Measurements from ENCODE around the gene ZFP57. TPM values are rescaled to one million over a fixed set of nuclear protein-coding genes. Genes with fewer than 3 reads are reported as not detected.

The ZFP57 gene
- 12.7 and 14.2 TPM in 2 replicates for total RNA-seq

DNA sequence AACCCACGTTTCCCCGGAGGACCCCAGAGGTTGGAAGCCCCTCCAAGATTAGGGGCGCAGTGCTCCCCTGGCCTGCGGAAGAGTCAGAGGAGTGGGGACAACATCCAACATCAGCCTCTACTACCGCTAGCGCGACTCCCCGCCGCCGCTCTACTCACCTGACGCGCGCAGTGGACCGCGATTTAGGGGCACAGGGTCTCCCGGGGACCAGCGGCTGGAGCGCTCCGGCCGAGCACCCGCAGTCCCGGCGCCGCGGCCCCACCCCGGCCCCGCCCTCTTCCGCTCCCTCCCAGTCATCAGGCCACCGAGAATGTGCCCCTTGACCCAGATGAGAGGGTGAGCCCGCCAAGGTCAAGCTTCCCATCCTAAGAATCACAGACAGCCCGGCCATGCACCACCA lies at the start of gene ZFP57:
Gene ZFP57, minus strand, starts transcription at position 249 of the 400 bp plus-strand sequence. CDS start 4,149 bp downstream, outside the sequence.

DNA sequence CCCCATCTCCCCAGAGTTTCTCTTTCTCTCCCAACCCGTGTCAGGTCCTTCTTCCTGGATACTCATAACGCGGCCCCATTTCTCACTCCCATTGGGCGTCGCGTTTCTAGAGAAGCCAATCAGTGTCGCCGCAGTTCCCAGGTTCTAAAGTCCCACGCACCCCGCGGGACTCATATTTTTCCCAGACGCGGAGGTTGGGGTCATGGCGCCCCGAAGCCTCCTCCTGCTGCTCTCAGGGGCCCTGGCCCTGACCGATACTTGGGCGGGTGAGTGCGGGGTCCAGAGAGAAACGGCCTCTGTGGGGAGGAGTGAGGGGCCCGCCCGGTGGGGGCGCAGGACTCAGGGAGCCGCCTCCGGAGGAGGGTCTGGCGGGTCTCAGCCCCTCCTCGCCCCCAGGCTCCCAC lies 42.3 kb upstream of the ZFP57 start, which contains the start of gene HLA-F:
Gene HLA-F, plus strand, starts transcription at position 173 of the 404 bp plus-strand sequence. Its CDS starts 30 bp downstream, at position 203.

DNA sequence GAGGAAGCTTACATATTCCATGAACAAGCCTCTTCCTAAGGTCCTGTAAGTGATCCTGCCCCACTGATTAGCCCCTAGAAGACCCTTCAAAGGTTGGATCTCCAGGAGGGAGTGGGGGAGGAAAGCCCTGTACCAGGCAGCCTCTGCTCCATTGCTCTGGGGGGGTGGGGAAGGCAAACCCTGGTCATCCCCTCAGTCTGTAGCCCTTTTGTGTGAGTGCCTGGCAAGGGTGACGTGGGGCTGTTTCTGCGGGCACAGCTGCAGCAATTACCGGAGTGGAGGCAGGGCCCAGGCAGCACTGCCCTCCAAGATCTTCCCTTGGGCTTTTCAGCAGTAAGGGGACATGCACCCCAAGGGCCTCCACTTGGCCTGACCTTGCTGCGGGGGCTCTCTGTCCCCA lies 24.2 kb downstream of the ZFP57 start, which contains the start of gene MOG:
Gene MOG, plus strand, starts transcription at position 295 of the 400 bp plus-strand sequence. CDS start 118 bp downstream, outside the sequence.

DNA sequence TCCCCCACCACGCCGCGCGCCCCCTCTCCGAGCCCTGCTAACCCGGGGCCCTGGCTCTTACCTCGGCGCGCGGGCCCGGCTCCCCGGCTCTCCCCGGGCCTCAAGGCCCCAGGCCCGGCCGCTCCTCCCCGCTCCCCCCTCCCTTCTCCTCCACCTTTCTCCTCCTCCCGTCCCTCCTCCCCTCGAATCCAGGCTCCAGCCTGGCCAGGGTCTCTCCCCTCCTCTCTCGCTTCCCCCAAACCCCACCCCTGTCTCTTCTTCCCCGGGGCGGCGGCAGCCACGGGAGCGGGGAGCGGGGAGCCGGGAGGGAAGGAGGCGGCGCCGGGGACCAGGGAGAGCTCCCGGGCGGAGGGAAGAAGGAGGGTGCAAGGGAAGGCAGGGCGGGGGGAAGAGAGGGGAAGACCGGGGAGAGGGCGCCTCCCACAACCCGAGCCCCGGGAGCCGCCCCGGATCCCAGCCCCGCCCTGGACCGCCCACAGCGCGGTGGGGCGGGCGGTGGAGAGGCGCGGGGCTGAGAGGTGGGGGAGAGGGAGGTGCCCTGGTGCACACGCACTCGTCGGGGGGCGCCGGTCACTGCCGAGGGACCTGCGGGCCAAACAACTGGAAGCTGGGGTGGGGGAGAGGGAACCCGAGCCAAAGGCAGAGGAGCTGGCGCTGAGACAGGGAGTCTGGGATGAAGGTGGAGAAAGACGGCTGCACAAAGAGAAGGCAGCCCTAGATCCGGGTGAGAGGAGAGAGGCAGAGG lies 48.0 kb downstream of the ZFP57 start, which contains the start of gene GABBR1:
Gene GABBR1, minus strand, starts transcription at position 395 of the 745 bp plus-strand sequence. CDS start 798 bp downstream, outside the sequence.

Other genes starting within 250 kb of the ZFP57 start
- not detected in 2 replicates for gene OR10C1, start 241.8 kb downstream of the ZFP57 start, total RNA-seq
- not detected in 2 replicates for gene OR11A1, start 224.1 kb downstream of the ZFP57 start, total RNA-seq
- not detected in 2 replicates for gene OR2H1, start 224.0 kb downstream of the ZFP57 start, total RNA-seq
- gene MAS1L, start 193.2 kb downstream of the ZFP57 start, total RNA-seq = not detected in 2 replicates
- gene UBD, start 121.4 kb downstream of the ZFP57 start, total RNA-seq = not detected in 2 replicates
- not detected in 2 replicates for gene OR2H2, start 96.0 kb downstream of the ZFP57 start, total RNA-seq
- 3.1 and 7.7 TPM in 2 replicates for gene GABBR1, start 48.0 kb downstream of the ZFP57 start, total RNA-seq
- not detected in 2 replicates for gene MOG, start 24.1 kb downstream of the ZFP57 start, total RNA-seq
- 10.9 and 21.6 TPM in 2 replicates for gene HLA-F, start 42.3 kb upstream of the ZFP57 start, total RNA-seq
- 0.23 TPM in 1 of 2 replicates, not detected in the other for gene HLA-G, start 146.7 kb upstream of the ZFP57 start, total RNA-seq

Data from hair follicular keratinocyte (primary cell).